GM13976 (cell line): ENCODE measurements around the gene EIF4G3.

Source experiments
- DNase-seq: peaks from one replicate; pipeline ENCODE4 v3.0.0; 2012; ENCODE audit warnings: low spot score
- in situ Hi-C: fragments of 300-500 bp; cut with MboI; formaldehyde crosslinking; loops from one replicate; pipeline ENCODE4 v1.12.0; 2022; ENCODE audit warnings: low sequenced_read_pairs, mixed read lengths, inconsistent platforms; ENCODE audit not compliant: unreplicated experiment
- TF ChIP-seq, protein P1 (sequence below): IDR thresholded peaks from 2 replicates; pipeline ENCODE4 v1.5.1; 2012; ENCODE audit warnings: borderline replicate concordance, mild to moderate bottlenecking; ENCODE audit not compliant: insufficient read depth; ENCODE audit errors: extremely low read depth, missing control alignments, control extremely low read depth

Gene EIF4G3

DNA sequence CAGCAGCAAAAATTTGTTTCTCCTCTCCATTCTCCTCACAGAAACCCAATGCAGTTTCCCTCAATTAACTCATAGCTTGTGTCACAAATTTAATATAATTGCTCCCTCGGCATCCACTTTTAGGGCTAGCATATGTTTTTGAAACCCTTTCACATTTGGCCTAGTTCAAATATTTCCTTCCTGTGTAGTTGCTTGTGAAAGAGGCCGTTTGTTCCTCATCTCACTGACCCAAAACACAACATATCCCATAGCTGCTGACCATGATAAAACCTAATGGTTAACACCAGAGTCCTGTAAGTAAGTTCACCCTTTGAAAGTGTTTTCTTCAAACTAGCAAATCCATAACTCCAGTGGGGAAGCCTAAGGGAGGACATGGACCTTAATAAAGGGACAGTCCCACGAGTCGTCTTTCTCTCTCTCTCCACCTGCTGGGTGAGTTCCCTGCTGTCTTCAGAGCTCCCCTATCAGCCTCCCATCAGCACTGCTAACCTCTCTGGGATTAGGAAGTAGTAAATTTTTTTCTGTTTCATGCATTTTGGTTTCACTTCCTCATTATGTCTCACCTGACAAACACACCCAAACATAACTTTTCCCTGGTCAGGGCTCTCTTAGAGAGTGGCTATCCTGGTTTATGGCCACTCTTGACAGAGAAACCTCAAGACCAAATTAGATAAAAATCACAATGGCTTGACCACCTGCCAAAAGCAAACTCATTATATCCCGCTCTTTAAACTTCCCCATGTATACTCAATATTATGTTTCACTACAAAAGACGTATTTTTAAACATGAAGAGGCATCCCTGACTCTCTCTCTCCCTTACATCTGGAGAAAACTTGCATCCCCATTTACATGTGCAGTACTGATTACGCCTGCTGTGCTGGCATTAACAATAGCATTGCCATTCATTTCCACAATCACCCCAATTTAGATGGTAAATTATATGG lies 211.9 kb downstream of the EIF4G3 start:
- peak; percentile 49 for DNase-seq
- TF ChIP-seq, protein P1, sequence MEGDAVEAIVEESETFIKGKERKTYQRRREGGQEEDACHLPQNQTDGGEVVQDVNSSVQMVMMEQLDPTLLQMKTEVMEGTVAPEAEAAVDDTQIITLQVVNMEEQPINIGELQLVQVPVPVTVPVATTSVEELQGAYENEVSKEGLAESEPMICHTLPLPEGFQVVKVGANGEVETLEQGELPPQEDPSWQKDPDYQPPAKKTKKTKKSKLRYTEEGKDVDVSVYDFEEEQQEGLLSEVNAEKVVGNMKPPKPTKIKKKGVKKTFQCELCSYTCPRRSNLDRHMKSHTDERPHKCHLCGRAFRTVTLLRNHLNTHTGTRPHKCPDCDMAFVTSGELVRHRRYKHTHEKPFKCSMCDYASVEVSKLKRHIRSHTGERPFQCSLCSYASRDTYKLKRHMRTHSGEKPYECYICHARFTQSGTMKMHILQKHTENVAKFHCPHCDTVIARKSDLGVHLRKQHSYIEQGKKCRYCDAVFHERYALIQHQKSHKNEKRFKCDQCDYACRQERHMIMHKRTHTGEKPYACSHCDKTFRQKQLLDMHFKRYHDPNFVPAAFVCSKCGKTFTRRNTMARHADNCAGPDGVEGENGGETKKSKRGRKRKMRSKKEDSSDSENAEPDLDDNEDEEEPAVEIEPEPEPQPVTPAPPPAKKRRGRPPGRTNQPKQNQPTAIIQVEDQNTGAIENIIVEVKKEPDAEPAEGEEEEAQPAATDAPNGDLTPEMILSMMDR, result no peak

GRCh38 chr1:20962576-20963258 lies 214.0 kb downstream of the EIF4G3 start:
- TF ChIP-seq, protein P1, result no peak
- in situ Hi-C loops, result no loop called here
- DNase-seq, result no peak

More for the DNA sequence above, 211.9 kb downstream of the EIF4G3 start:
- in situ Hi-C loops, result no loop called here

DNA sequence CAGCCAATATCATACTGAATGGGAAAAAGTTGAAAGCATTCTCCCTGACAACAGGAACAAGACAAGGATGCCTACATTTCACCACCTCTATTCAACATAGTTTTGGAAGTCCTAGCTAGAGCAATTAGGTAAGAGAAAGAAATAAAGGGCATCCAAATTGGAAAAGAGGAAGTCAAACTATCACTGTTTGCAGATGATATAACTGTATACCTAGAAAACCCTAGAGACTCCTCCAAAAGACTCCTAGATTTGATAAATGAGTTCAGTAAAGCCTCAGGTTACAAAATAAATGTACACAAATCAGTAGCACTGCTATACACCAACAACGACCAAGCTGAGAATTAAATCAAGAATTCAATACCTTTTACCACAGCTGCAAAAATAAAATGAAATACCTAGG lies 218.3 kb downstream of the EIF4G3 start:
- no peak for DNase-seq
- in situ Hi-C loops, result no loop called here
- TF ChIP-seq, protein P1, result no peak

DNA sequence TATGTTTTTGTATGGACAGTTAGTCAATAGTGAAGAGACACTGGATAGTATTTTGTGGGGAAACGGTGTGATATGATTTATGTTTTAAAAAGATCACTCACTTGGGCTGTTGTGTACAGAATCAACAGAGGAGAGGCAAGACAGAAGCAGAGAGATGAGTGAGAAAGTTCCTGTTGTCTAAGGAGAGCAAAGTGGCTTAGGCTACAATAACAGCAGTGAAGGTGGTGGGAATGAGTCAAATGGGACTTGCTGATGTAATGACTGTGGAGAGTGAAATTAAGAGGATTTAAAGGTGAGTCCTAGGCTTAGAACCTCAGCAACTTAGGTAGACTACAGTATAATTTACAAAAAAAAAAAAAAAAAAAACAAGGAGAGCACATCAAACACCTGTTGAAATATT lies 220.4 kb downstream of the EIF4G3 start:
- in situ Hi-C loops, result no loop called here
- DNase-seq, result no peak

DNA sequence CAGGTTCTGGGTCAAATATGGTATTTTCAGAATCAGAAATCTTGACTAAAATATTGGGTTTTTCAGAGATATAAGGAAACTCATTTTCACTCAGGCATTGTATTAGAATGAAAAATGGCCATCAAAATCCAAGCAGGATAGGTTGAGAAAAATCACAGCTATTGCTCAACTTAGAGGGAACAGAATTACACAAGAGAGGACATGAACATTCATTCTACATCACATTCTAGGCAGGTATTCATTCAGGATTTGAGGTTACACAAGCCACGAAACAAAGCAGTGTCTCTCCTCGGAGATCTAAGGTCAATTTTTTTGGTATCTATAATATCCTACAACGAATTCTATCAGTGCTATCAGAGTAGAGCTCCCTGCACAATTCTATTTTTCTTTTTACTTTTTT lies 226.0 kb downstream of the EIF4G3 start:
- DNase-seq, result no peak
- in situ Hi-C loops, result no loop called here
- TF ChIP-seq, protein P1, result no peak

More for the DNA sequence above, 220.4 kb downstream of the EIF4G3 start:
- TF ChIP-seq, protein P1, result no peak

DNA sequence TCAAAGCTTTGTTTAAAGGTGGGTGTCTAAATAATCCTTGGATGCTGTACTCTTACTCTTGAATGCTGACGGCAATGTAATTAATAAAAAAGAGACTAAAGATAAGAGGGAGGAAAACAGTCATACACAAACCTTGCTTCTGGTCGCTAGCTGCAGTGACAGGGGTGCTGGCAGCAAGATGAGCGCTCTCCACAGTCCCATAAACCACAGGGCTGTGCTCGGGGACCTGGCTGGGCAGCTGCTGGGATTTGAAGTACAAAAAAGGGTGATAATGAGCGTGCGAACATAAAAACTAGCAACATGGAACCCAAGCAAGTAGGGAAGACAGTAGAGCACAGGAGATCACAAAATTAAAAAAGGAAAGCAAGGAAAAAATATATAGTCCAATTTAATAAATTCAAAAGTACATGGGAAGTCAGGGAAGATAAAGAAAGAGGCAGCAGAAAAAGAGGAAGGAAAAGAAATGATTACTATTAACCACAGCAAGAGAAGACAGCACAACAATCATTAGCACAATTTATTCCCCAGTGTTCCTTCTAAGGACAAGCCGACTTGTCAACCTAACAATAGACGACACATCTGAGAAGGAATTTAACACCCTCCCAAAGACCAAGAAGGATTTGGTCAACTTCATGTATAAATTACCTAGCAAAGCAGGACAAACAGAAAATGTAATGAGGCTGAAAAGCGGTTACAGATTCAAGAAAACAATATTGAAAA lies 226.7 kb downstream of the EIF4G3 start:
- TF ChIP-seq, protein P1, result no peak
- in situ Hi-C loops, result no loop called here
- DNase-seq, result no peak
